OCI-LY3 (cell line): ENCODE measurements around the gene RNF144A.

Experiments used
- CTCF ChIP-seq: fragments of 200-600, 300-600 bp; sonication (generic); IDR thresholded peaks from 2 replicates; pipeline ENCODE4 v1.5.1; 2014; ENCODE audit warnings: antibody characterized with exemption, low read length, low read depth
- EZH2phosphoT487 ChIP-seq: fragments of 200-600 bp; shearing (Covaris generic); IDR thresholded peaks from 2 replicates; pipeline ENCODE4 v1.6.1; 2018; ENCODE audit warnings: antibody characterized with exemption, mixed run types, low read depth

GRCh38 chr2:6933911-6934310, 16.7 kb downstream of the RNF144A start:
- TF ChIP-seq CTCF (no peak), EZH2phosphoT487 (no peak)
